GM19395 (cell line): ENCODE data around the gene SARDH.
"Not testable (repeated sequence)": the region's sequence is repeated elsewhere in the genome, so short reads cannot be mapped to it uniquely, and the experiment has no call there.

ENCODE experiments used
- ATAC-seq: cut with Tn5 transposase; IDR thresholded peaks from one replicate; pipeline ENCODE4 v1.9.1; 2021; ENCODE audit warnings: mild to moderate bottlenecking, moderate library complexity; ENCODE audit not compliant: unreplicated experiment

SARDH gene

DNA sequence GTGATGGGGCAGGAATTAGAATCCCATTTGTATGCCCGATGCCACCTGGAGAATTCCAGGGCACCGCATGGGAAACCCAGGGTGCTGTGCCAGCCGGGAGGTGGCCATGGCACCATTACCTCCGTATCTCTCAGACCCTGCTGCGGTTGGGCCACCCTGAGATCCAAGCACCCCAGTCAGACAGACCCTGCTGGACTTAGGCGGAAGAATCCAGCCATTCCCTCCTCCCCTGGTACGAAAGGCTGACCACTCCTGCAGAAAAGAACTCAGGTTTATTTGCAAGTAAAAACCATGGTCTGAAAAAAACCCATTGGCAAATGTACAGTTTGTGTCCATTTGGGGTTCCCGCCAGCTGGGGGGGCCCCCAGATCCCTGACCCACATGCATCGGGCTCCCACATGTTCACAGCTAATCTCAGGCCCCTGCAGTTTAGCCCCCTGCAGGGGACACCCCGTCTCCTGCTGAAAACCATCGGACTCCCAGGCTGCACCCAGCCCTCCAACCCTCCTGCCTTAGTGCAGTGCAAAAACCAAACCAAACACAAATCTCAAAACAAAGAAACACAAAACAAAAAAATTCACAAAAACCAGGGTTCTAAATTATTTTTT, 23.6 kb upstream of the SARDH start:
- ATAC-seq: no peak

DNA sequence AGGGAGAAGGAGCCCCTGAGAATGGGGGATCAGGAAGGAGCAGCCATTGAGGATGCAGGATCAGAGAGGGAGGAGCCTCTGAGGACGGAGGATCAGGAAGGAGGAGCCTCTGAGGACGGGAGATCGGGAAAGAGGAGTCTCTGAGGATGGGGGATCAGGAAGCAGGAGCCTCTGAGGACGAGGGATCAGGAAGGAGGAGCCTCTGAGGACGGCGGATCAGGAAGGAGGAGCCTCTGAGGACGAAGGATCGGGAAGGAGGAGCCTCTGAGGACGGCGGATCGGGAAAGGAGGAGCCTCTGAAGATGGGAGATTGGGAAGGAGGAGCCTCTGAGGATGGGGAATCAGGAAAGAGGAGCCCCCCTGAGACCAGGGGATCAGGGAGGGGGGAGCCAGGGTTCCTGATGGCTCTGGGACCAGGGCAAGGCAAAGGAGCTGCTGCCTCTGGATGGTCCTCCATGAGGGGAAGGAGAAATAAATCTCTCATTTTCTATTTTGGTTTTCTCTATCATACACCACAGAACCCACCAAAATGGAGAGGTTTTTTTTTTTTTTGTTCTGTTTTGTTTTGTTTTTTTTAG, 22.6 kb upstream of the SARDH start:
- no peak for ATAC-seq

DNA sequence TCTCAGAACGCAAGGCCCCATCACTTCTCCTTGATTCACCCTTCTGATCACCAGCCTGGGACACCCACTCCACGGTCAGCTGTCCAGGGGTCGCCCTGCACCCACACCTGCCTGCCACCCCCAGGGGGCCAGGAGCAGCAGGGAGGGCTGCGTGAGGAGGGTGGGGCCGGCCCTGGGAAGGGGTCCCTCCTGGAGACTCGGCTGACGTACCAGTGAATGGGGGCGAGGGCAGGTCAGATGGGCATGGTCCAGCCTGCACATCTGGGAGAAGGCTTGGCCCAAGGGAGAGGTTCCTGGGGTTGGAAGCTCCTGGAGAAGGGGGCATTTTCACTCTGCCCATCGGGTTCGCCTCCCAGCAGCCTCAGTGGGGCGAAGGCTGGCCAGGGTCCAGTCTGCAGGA, 21.8 kb upstream of the SARDH start:
- no peak for ATAC-seq

DNA sequence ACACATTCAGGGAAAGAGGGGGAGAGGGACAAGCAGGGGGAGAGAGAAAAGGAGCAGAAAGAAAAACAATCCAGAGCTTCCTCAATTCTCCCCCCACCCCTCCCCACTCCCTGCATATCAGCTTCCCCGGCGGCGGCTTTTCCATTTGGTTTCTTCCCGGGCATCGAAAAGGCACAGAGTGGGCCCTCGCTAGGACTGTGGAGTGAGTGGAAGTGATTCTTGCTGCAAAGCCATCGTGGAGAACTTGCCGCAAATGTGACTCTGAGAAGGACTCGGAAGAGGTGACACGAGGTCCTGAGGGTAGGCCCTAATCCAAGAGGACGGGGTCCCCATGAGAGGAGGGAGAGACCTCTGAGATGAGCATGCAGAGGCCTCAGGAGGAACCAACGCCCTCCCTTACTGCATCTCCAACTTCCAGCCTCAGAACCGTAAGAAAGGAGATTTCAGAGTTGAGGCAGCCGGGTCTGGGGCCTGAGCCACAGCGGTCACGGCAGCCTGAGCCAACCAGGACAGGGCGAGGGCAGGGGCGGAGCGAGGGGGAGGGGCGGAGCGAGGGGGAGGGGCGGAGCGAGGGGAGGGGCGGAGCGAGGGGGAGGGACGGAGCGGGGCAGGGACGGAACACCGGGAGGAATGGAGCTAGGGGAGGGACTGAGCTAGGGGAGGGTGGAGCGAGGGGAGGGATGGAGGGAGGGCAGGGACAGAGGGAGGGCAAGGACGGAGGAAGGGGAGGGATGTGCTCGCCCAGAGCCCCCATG, 21.2 kb upstream of the SARDH start:
- ATAC-seq: no peak

DNA sequence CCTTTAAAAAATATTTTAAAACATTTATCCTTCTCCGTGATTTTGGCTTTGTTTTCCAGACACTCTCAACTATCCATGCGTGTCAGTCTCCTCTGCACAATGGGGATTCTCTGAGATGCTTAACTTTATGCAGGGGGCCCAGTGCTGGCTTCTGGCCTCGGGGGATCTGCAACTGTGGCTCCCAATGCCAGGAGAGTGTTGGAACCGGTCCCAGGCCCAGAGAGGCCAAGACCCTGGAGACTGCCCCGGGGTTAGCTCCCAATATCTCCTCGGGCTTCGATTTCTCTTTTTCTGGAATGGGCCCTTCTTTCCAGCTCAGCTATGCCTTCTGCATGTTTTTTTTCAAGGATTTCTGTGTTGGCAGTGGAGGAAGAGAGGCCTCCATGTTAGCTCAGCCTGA, 20.1 kb upstream of the SARDH start:
- no peak for ATAC-seq

DNA sequence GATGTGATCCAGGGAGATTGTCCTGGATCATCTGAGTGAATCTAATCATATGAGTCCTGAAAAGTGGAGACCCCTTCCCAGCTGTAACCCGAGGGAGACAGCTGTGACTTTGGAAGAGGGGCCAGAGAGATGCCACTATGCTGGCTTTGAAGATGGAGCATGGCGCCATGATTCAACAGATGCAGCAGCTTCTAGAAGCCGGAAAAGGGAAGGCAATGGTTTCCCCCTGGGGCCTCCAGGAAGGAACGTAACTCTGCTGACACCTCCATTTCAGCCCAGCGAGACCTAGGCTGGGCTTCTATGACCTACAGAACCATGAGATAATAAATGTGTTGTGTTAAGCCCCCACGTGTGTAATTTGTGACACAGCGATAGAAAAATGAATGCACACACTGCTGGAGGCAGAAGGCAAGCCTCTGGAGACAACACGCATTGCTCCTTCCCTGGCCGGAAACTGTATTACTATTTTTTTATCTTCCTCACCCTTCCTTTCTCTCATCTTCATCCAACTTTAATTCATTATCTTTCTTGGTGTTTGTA, 16.6 kb upstream of the SARDH start:
- no peak for ATAC-seq

DNA sequence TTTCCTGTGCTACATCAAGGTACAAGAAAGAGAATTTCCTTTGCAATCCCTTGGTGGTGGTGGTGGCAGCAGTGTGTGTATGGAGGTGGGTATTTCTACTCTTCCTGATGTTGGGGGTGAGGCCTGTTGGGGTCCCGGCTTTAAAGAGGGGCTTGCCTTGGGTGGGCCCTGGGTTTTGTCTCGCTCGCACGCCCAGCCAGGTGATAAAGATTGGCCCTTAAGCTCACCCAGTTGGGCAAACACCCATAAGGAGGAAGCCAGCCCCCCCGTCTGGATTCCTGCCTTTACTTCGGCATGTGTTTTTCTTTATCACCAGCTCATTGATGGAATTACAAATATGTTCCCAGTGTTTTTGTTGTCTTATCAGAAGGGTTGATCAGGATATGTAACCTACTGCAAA, 16.0 kb upstream of the SARDH start:
- no peak for ATAC-seq

DNA sequence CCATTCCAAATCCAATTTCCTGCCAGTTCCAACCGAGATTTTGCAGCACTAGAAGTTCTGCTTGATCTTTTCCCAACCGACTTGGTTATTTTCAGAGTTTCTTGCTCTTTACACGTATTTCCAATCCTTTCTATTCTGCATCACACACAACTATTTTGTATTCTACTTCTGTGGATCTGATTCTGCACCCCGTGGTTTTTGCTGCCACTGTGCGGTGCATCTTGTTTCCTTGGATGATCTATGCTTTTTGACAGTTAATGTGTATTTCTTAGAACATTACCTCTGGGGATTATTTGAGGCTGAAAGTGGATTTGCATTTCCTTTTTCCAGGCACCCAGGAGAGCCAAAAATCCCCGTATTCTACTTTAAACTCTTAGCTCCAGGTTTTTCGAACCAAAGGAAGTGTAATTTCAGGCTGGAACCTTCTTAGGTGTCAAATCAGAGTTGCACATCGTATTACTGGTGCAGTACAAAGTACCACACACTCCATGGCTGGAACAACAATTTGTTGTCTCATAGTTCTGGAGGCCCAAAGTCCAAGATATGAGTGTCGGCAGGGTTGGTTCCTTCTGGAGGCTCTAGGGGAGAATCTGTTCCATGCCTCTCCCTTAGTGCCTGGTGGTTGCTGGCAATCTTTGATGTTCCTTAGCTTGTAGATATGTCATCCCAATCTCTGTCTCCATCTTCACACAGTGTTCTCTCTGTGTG, 14.7 kb upstream of the SARDH start:
- ATAC-seq: no peak

DNA sequence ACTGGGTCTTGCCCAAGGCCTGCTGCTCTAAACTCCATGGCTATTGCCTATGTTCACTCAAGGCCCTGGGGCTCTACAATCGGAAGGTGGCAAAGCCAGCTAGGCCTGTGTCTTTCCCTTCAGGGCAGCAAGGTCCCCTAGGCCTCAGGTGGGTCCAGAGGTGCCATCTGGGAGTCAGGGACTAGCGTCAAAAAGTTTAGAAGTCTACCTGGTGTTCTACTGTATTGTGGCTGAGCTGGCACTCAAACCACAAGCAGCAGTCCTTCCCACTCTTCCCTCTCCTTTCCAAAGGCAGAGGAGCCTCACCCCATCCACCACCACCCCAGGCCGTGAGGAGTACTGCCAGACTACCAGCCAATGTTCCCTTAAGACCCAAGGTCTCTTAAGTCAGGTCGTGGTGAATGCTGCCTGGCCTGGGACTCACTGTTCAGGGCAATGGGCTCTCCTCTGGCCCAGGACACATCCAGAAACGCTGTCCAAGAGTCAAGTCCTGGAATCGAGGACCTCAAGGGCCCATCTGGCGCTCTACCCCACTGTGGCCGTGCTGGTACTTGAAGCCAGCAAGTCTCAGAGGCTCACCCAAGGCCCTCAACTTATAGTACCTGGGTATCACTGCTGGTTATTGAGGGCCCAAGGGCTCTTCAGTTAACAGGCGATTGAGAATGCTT, 13.0 kb upstream of the SARDH start:
- no peak for ATAC-seq

DNA sequence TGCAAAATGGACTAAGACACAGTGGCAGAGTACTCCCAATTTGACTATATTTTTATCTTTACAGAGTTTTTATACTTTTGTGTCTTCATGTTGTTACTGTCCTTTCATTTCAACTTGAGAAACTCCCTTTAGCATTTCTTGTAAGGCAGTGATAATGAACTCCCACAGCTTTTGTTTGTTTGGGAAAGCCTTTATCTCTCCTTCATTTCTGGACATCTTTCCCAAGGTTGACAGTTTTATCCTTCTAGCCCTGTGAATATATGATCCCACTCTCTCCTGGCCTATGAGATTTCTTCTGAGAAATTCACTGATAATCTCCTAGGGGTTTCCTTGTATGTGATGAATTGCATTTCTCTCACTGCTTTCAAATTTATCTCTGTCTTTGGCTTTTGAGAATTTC, 9.2 kb upstream of the SARDH start:
- no peak for ATAC-seq

DNA sequence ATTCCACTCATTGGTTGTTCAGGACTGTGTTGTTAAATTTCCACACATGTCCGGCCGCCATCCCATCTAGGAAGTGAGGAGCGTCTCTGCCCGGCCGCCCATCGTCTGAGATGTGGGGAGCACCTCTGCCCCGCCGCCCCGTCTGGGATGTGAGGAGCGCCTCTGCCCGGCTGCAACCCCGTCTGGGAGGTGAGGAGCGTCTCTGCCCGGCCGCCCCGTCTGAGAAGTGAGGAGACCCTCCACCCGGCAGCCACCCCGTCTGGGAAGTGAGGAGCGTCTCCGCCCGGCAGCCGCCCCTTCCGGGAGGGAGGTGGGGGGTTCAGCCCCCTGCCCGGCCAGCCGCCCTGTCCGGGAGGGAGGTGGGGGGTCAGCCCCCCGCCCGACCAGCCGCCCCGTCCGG, 6.4 kb upstream of the SARDH start:
- ATAC-seq: not testable (repeated sequence)

DNA sequence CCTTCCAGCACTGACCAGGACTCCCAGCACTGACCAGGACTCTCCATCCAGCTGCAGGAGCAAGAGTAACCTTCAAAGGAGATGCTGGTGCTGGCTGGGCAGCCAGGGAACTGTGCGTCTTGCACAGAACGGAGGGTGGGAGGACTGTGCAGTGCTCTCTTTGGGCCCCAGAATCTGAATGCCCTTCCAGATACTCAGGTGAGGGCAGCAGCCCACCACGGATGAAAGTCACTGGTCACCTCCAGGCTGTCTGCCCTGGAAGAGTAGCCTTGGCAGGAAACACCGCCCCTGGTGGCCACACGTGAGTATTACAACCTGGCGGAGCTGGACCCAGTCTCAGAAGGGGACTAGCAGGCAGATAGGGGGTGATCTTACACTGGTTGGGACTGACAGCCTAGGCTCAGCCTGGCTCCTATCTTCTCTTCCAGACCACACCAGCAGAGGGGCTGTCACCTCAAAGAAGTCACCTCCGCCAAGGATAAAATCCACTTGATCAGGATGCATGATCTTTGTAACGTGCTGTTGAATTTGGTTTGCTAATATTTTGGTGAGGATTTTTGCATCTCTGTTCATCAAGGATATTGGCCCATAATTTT, 4.8 kb upstream of the SARDH start:
- ATAC-seq: no peak

DNA sequence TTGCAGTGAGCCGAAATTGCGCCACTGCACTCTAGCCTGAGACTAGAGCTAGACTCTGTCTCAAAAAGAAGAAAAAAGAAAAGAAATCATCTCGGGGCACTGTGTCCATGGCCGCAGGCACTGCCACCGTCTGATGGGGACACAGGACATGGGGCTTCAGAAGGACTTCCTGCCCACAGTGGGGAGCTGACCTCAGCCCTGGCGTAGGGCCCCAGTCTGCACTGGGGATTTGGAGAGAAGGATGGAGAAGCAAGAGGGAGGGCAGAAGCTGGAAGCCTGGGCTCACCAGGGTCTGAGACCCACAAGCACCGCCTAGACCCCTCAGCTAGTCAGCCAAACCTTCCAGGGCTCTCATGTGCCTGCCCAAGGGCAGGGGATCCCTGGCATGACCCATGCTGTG, 4.1 kb upstream of the SARDH start:
- no peak for ATAC-seq

DNA sequence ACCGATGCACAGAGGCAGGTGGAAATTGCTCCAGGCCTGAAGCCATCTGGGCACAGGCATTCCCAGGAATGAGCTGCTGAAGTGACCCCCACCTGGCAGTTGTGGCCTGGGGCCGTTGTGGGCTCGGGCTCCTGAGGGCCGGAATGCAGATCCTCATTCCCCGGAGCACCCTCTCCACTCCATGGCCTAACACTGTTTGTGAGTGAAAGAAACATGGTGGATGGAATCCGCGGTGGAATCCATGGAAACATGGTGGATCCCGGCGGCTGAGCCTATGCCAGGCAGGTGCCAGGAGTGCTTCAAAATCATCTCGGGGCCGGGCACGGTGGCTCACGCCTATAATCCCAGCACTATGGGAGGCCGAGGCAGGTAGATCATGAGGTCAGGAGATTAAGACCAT, 3.6 kb upstream of the SARDH start:
- ATAC-seq: no peak

DNA sequence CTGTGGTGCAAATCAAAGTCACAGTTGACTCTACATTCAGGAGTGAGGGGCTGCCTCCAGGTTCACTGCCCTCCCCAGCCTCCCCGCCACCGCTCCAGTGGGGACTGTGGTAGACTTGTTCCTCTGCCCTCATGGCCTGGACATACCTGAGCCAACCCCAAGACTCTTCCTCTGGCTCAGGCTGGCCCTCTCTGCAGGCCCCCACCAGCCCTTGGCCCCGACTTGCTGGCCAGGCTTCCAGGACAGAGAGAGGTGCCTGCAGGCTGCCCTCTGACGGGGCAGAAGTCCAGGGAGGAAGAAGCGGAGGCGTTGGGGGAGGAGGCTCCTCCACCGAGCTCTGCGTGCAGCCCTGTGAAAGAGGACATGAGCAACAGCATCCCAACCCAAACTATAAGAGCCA, 2.8 kb upstream of the SARDH start:
- no peak for ATAC-seq

DNA sequence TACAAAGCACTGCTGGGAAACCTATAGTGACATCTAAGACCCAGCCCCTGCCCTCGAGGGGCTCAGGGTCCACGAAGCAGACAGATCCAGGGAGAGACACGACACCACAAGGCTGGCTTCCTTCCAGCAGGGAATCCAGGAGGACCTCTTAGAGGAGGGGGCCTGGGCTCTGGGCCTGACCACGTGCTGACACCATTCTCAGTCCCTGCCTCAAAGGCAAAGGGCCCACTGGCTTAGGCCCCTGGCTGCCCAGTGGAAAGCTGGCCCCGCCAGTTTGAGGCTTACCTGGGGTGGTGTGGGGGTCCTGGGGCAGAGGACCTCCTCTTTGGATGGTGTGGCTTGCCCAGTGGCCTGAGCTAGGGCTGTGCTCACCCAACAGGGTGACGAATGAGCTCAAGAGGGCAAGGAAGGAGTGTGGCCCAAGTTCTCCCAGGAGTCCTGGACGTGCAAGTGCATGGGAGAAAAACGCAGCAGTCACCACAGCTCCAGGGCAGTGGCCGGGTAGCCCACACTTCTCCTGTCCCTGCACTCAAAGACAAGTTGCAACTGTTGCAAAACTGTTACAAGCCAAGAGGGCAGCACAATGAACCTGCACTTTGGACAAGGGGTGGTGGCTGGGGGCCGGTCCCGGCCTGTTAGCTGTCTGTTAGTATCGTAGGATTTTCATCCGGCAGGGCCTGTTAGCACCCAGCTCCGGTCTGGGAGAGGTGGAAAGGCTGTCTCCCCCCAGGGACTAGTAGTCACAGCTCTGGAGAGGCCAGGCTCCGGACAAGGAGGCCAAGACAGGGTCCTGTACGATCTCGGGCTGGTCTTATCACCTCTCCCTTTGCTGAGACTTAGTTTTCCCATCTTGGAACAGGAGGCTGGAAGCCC, 1.5 kb upstream of the SARDH start:
- no peak for ATAC-seq

DNA sequence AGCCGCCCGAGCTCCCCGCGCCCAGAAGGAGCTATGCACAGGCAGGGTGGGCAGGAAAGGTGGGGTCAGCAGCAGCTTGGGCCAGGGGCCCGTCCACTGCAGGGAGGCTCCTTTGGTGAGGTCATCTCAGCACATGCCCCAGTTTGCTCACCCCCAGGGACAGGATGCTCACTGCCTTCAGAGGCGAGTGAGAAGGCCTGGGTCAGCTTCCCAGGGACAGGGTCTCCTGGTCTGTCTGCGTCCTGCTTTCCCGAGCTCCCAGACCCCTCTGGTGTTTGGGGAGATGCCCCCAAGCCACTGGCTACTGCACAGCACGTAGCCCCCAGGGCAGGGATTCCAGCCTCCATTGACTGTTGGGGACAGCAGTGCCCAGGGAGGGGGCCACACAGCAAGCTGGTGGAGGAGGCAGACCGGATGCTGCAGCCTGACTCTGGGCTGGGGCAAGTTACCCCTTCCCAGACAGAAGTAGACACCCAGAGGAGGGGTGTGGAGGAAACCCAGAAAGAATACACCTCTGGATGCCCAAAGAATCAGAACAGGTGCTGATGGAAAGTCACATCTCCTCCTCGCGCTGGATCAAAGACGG, 581 bp upstream of the SARDH start:
- ATAC-seq: no peak

DNA sequence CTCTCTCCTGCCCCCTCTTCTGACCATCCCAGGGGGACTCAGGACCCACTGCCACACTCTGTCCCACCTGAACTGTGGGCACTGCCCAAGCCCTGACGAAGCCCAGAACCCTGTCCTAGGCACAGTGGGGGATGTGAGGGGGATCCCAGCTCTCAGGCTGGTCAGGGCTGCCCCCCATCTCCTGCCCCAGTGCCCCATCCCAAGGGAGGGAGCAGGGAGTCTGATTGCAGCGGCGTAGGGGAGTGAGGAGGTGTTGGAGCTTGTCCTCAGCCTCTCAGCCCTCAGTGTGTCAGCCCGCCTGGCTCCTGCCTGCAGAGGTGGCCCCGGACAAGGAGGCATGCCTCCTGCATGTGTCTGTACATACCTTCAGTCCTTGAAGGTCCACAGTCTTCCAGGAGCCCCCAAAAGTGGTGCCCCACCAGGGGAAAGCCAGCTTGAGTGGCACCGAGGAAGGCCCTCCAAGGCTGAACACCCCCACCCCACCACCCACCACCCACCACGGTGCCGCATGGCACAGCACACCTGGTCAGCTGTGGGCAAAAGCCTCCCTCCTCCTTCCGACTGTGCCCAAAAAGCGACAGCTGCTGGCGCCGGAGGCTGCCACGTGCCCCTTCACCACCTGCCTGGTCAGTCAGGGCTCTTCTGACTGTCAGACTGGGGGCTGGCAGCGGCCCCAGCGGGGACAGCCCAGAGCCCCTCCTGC, 930 bp downstream of the SARDH start:
- no peak for ATAC-seq

DNA sequence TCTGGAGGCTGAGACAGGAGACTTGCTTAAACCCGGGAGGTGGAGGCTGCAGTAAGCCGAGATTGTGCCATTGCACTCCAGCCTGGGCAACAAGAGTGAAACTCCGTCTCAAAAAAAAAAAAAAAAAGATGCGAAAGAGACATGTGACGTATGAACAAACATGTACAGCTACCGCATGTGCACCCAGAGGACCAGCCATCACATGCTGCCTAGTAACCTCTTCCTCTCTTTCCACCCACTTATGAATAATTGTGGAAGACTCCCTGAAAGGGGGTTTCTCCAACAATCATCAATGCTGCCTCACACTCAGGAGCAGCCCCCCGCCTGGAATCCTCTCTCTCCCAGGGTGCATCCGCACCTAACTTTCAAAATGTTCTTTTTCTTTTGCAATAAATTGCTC, 2.2 kb downstream of the SARDH start:
- no peak for ATAC-seq
